ENCODE measurements around the gene SLC27A5. TPM values are rescaled to one million over a fixed set of nuclear protein-coding genes. Genes with fewer than 3 reads are reported as not detected.

Gene SLC27A5
- total and polyA plus RNA-seq, 2 of the 13 experiments (the other 11 are each of a cell fraction or from before 2014, with no cell fraction given) = 30.3 to 40.2 TPM

GRCh38 chr19:58519355-58520256 is 7.8 kb upstream of the SLC27A5 start, which contains the start of gene ZBTB45 (continued):
- TF ChIP-seq, protein P1, sequence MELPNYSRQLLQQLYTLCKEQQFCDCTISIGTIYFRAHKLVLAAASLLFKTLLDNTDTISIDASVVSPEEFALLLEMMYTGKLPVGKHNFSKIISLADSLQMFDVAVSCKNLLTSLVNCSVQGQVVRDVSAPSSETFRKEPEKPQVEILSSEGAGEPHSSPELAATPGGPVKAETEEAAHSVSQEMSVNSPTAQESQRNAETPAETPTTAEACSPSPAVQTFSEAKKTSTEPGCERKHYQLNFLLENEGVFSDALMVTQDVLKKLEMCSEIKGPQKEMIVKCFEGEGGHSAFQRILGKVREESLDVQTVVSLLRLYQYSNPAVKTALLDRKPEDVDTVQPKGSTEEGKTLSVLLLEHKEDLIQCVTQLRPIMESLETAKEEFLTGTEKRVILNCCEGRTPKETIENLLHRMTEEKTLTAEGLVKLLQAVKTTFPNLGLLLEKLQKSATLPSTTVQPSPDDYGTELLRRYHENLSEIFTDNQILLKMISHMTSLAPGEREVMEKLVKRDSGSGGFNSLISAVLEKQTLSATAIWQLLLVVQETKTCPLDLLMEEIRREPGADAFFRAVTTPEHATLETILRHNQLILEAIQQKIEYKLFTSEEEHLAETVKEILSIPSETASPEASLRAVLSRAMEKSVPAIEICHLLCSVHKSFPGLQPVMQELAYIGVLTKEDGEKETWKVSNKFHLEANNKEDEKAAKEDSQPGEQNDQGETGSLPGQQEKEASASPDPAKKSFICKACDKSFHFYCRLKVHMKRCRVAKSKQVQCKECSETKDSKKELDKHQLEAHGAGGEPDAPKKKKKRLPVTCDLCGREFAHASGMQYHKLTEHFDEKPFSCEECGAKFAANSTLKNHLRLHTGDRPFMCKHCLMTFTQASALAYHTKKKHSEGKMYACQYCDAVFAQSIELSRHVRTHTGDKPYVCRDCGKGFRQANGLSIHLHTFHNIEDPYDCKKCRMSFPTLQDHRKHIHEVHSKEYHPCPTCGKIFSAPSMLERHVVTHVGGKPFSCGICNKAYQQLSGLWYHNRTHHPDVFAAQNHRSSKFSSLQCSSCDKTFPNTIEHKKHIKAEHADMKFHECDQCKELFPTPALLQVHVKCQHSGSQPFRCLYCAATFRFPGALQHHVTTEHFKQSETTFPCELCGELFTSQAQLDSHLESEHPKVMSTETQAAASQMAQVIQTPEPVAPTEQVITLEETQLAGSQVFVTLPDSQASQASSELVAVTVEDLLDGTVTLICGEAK (IDR thresholded peaks at IDR 0.05) = peak; percentile 98
- TF ChIP-seq, protein P1 (CRISPR knock-in tag; IDR thresholded peaks at IDR 0.05) = peak; percentile 92
- TF ChIP-seq XBP1 (CRISPR knock-in tag; IDR thresholded peaks at IDR 0.05) (no peak; the same call in 1 of the 2 replicates), HMGA1 (CRISPR knock-in tag; conservative IDR thresholded peaks at IDR 0.05) (no peak), RNF2 (conservative IDR thresholded peaks at IDR 0.05; ENCODE audit: low read depth) (0 out of 2 replicates have a peak, but pooled peaks have one; percentile 62), HOXA5 (CRISPR knock-in tag; IDR thresholded peaks at IDR 0.05) (peak; percentile 81), MZF1 (CRISPR knock-in tag; IDR thresholded peaks at IDR 0.05; ENCODE audit: borderline replicate concordance) (no peak; the same call in 1 of the 2 replicates), ZNF121 (CRISPR knock-in tag; IDR thresholded peaks at IDR 0.05) (peak; percentile 66), ZC3H4 (CRISPR knock-in tag; IDR thresholded peaks at IDR 0.05; ENCODE audit: borderline replicate concordance) (no peak; the same call in 1 of the 2 replicates), CCAR2 (optimal IDR thresholded peaks at IDR 0.05; ENCODE audit: low read depth, low read length) (peak; percentile 59), PRDM10 (CRISPR knock-in tag; IDR thresholded peaks at IDR 0.05; ENCODE audit: low read depth) (peak; percentile 61; the same call in 1 of the 2 replicates), ZEB1 (IDR thresholded peaks at IDR 0.05; ENCODE audit: insufficient replicate concordance, low read depth) (no peak), RBM22 (optimal IDR thresholded peaks at IDR 0.05; ENCODE audit: low read length) (no peak)

Measured in HepG2 (cell line).